ENCODE measurements around the gene ZBTB20.

The ZBTB20 gene

DNA sequence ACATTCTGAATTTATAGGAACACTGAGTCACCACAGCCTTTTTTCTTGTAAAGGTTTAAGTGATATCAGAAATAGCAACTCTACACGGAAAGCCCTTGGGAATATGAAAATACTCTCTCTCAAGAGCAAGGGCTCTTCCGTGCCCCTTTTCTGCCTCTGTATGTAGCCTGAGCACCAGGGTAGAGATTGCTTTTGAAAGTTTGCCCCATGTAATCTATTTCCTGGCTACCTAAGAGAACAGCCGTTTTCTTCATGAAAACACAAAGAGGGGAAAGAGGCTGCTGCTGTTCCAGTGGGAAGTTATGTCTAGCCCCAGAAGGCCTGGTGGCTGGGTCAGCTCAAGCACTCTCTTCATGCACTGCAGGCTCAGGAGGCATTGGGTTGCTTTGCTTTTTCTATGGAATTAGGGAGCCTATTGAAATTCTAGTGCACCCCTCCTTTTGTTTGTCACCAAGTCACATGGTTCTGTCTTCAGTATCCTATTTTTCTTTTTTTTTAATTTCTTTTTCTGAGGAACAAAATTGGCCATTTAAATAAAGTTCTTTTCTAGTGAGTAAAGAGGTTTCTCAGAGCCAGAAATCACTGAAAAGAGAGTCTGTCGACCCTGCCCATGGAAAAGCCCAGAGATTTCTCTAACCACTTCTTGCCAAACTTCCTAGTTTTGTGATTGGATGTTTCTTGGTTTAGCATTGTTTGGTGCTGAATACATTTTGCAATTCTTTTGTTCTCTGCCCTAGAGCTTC is 813.7 kb downstream of the ZBTB20 start:
- DNase-seq (ENCODE audit: low read depth) = no peak
- TF ChIP-seq, protein P1, sequence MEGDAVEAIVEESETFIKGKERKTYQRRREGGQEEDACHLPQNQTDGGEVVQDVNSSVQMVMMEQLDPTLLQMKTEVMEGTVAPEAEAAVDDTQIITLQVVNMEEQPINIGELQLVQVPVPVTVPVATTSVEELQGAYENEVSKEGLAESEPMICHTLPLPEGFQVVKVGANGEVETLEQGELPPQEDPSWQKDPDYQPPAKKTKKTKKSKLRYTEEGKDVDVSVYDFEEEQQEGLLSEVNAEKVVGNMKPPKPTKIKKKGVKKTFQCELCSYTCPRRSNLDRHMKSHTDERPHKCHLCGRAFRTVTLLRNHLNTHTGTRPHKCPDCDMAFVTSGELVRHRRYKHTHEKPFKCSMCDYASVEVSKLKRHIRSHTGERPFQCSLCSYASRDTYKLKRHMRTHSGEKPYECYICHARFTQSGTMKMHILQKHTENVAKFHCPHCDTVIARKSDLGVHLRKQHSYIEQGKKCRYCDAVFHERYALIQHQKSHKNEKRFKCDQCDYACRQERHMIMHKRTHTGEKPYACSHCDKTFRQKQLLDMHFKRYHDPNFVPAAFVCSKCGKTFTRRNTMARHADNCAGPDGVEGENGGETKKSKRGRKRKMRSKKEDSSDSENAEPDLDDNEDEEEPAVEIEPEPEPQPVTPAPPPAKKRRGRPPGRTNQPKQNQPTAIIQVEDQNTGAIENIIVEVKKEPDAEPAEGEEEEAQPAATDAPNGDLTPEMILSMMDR (conservative IDR thresholded peaks at IDR 0.05; ENCODE audit: low read depth, low read length) = no peak
- no peak overlapping the region for H3K4me3 ChIP-seq (ENCODE audit: low read length)

DNA sequence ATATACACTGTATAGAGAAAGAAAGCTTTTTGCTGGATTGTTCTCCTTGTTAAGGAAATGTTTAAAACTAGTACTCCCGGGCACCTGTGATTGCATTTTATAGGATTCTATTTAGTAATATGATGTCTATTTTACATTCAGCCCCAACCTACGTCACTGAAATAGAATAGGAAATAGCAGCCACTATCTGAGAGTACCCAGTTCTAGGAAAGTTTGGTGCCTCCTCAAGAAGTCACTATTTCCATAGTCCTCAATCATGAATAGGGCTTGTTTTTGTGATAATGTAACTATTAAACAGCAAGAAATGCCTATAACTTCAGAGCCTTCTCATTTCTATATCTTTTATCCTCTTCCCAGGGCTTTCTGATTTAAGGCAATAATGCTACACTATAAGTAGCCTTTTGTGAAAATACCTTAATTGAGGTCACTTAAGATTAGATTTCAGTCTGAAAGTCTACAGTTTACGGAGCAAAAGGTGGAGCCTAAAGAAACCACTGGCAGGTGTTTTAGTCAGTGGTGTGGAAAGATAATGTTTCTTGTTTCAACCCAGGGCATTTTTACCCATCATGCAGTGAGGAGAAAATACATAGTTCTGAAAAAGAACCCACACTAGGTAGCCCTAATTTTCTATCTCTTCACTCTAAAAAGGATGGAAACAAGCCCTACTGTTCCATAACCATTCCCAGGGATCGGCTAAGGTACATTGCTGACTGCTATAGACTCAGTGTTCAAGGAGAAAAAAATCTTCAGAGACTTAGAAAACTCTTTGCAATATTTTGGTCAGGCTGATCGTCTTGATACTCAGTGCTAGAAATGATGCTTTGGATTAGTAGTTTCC is 814.5 kb downstream of the ZBTB20 start:
- no peak for DNase-seq (ENCODE audit: low read depth)
- TF ChIP-seq, protein P1 (conservative IDR thresholded peaks at IDR 0.05; ENCODE audit: low read depth, low read length) = no peak
- no peak overlapping the region for H3K4me3 ChIP-seq (ENCODE audit: low read length)

DNA sequence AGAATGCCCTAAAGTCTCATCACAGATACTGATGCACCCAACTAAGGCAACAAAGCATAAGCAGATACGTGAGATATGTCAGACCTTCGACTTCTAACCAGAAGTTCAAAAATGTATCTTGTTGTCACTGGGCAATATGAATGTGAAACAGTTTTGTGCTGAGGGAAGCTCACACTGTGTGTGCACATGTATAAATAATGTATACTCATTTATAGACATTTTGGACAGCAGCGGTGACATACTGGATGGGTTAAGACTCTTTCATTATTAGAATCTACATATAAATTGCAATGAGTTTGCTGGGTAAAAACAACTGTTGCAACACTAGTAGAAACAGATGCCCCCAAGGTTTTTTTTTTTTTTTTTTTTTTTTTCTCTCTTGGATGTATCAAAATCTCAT is 815.4 kb downstream of the ZBTB20 start:
- no peak overlapping the region for H3K4me3 ChIP-seq (ENCODE audit: low read length)
- DNase-seq (ENCODE audit: low read depth) = no peak
- TF ChIP-seq, protein P1 (conservative IDR thresholded peaks at IDR 0.05; ENCODE audit: low read depth, low read length) = no peak

DNA sequence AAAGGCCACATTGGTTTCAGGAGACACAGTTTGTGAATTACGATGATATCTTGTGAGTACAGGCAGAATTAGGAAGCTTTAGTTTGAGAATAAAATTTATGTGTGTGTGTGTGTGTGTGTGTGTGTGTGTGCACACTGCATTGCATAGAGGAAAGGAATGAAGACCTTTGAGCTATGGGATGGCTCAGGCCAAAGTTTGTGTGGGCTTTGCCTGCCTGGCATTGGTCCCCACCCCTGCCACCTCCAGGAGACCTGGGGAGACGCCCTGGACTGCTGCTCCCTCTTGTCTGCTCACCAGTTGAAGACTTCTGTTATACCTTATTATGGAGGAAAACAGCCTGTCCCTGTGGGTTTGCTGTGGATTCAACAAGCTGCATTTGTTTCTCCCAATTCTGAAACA is 816.1 kb downstream of the ZBTB20 start:
- TF ChIP-seq, protein P1 (conservative IDR thresholded peaks at IDR 0.05; ENCODE audit: low read depth, low read length) = no peak
- no peak for DNase-seq (ENCODE audit: low read depth)
- no peak overlapping the region for H3K4me3 ChIP-seq (ENCODE audit: low read length)

DNA sequence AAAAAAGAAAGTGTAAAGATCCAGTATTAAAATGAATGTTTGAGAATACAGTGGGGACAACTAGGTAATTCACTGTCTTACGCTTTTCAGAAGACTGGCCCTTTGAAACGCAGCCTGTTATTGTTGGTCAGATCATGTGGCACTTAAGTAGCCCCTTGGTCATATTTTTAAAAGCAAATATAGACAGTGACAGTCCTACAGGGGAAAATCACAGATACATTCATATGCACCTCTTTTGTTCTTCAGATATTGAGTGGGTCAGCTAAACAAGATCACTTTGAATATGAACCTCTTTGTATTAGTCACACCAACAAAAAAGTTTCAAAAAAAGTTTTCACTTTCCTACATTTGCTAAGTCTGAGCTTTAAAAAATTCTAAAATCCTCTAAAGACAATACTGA is 817.3 kb downstream of the ZBTB20 start:
- H3K4me3 ChIP-seq (ENCODE audit: low read length) = no peak overlapping the region
- TF ChIP-seq, protein P1 (conservative IDR thresholded peaks at IDR 0.05; ENCODE audit: low read depth, low read length) = no peak
- no peak for DNase-seq (ENCODE audit: low read depth)

DNA sequence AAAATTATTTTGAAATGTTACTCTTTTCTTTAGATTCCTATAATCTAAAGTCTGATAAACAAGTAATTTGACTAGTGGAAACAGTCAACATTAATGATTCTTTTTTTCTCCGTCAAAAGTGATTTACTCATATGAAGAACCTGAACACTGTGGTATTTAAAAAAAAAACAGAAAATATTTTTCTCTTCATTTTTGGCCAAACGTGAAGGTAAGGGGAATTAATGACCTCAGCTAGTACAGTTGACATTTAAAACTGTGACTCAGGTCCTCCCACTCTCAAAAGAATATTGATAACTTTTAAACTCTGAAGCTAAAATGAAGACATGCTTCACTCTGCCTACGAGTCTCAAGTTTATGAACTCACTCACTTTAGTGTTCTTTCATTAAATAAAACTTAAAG is 818.7 kb downstream of the ZBTB20 start:
- TF ChIP-seq, protein P1 (conservative IDR thresholded peaks at IDR 0.05; ENCODE audit: low read depth, low read length) = no peak
- H3K4me3 ChIP-seq (ENCODE audit: low read length) = no peak overlapping the region
- no peak for DNase-seq (ENCODE audit: low read depth)
